Measurements from ENCODE around the gene VPS72. TPM values are rescaled to one million over a fixed set of nuclear protein-coding genes. Genes with fewer than 3 reads are reported as not detected.

VPS72 gene
- polyA plus RNA-seq, 1 experiment: 71.0 TPM

GRCh38 chr1:151132335-151133017 lies 57.5 kb downstream of the VPS72 start:
- no peak for DNase-seq (ENCODE audit: low read depth)
- no peak for TF ChIP-seq CTCF (IDR thresholded peaks at IDR 0.05; ENCODE audit: insufficient read depth, low read depth, low read length)
- H3K36me3 ChIP-seq (ENCODE audit: control insufficient read depth, insufficient read depth, low read length): no peaks in the 10 kb centered on the region
- no peaks in the 10 kb centered on the region for H3K27me3 ChIP-seq (ENCODE audit: control insufficient read depth, insufficient read depth, low read length)
- H3K4me3 ChIP-seq (ENCODE audit: low read depth, low read length): no peak overlapping the region
- POLR2A ChIA-PET: no interaction called here
- CTCF ChIA-PET: interaction anchor here (0.6 to 1.2 kb wide), 2 partner anchors 11 to 285 kb away, joined by 4 read pairs; no protein-coding TSS in a partner anchor

- H3K4me3 ChIP-seq (ENCODE audit: low read depth, low read length): peak overlapping the region; percentile 27
- ChIA-PET CTCF (interaction anchor here (1.2 to 1.3 kb wide), 3 partner anchors 11 to 32 kb away, joined by 4 read pairs; no protein-coding TSS in a partner anchor), POLR2A (no interaction called here)
- TF ChIP-seq CTCF (IDR thresholded peaks at IDR 0.05; ENCODE audit: insufficient read depth, low read depth, low read length): no peak
- no peaks in the 10 kb centered on the region for H3K36me3 ChIP-seq (ENCODE audit: control insufficient read depth, insufficient read depth, low read length)
- no peak for DNase-seq (ENCODE audit: low read depth)
- H3K27me3 ChIP-seq (ENCODE audit: control insufficient read depth, insufficient read depth, low read length): no peaks in the 10 kb centered on the region
Observed at GRCh38 chr1:151131701-151132334, 58.2 kb downstream of the VPS72 start.

GRCh38 chr1:151130987-151131586 lies 58.9 kb downstream of the VPS72 start:
- ChIA-PET POLR2A (no interaction called here), CTCF (interaction anchor here (0.8 to 1.3 kb wide), 5 partner anchors 10 to 33 kb away, joined by 3 to 4 read pairs (median 4); no protein-coding TSS in a partner anchor)
- no peaks in the 10 kb centered on the region for H3K27me3 ChIP-seq (ENCODE audit: control insufficient read depth, insufficient read depth, low read length)
- no peak for TF ChIP-seq CTCF (IDR thresholded peaks at IDR 0.05; ENCODE audit: insufficient read depth, low read depth, low read length)
- H3K36me3 ChIP-seq (ENCODE audit: control insufficient read depth, insufficient read depth, low read length): no peaks in the 10 kb centered on the region
- peak overlapping the region; percentile 27 for H3K4me3 ChIP-seq (ENCODE audit: low read depth, low read length)
- peak; percentile 54 for DNase-seq (ENCODE audit: low read depth)

- no peaks in the 10 kb centered on the region; the same call in 1 of the 2 replicates for H3K36me3 ChIP-seq (ENCODE audit: control insufficient read depth, insufficient read depth, low read length)
- ChIA-PET POLR2A (no interaction called here), CTCF (no interaction called here)
- no peaks in the 10 kb centered on the region for H3K27me3 ChIP-seq (ENCODE audit: control insufficient read depth, insufficient read depth, low read length)
- no peak for DNase-seq (ENCODE audit: low read depth)
- H3K4me3 ChIP-seq (ENCODE audit: low read depth, low read length): no peak overlapping the region
- TF ChIP-seq CTCF (IDR thresholded peaks at IDR 0.05; ENCODE audit: insufficient read depth, low read depth, low read length): no peak
Observed at GRCh38 chr1:151128800-151129199, 61.2 kb downstream of the VPS72 start.

Other genes with a start within 250 kb of the VPS72 start
- 202 and 239 TPM in 2 replicates for gene CERS2, start 215.4 kb downstream of the VPS72 start, polyA plus RNA-seq (2011; rRNA removed)
- 0.07 and 0.21 TPM in 2 replicates for gene ANXA9, start 207.9 kb downstream of the VPS72 start, polyA plus RNA-seq (2011; rRNA removed)
- gene MINDY1, start 183.3 kb downstream of the VPS72 start, polyA plus RNA-seq (2011; rRNA removed): 9.7 and 13.0 TPM in 2 replicates
- gene PRUNE1, start 181.7 kb downstream of the VPS72 start, polyA plus RNA-seq (2011; rRNA removed): 16.2 and 17.0 TPM in 2 replicates
- 0.18 and 0.31 TPM in 2 replicates for gene BNIPL, start 153.6 kb downstream of the VPS72 start, polyA plus RNA-seq (2011; rRNA removed)
- gene C1orf56, start 142.4 kb downstream of the VPS72 start, polyA plus RNA-seq (2011; rRNA removed): 1.6 and 2.0 TPM in 2 replicates
- 59.3 and 60.4 TPM in 2 replicates for gene CDC42SE1, start 130.6 kb downstream of the VPS72 start, polyA plus RNA-seq (2011; rRNA removed)
- 4.1 and 6.5 TPM in 2 replicates for gene MLLT11, start 129.8 kb downstream of the VPS72 start, polyA plus RNA-seq (2011; rRNA removed)
- gene GABPB2, start 119.4 kb downstream of the VPS72 start, polyA plus RNA-seq (2011; rRNA removed): 16.2 and 16.7 TPM in 2 replicates
- 1.5 and 1.8 TPM in 2 replicates for gene SEMA6C, start 43.6 kb downstream of the VPS72 start, polyA plus RNA-seq (2011; rRNA removed)
- gene TNFAIP8L2, start 33.5 kb downstream of the VPS72 start, polyA plus RNA-seq (2011; rRNA removed): not detected in 2 replicates
- gene LYSMD1, start 24.3 kb downstream of the VPS72 start, polyA plus RNA-seq (2011; rRNA removed): 8.5 and 10.2 TPM in 2 replicates
- gene SCNM1, start 24.1 kb downstream of the VPS72 start, polyA plus RNA-seq (2011; rRNA removed): 27.4 and 29.7 TPM in 2 replicates
- 0.16 and 0.18 TPM in 2 replicates for gene TMOD4, start 14.2 kb downstream of the VPS72 start, polyA plus RNA-seq (2011; rRNA removed)
- 138 and 171 TPM in 2 replicates for gene PIP5K1A, start 8.4 kb upstream of the VPS72 start, polyA plus RNA-seq (2011; rRNA removed)
- gene PSMD4, start 64.5 kb upstream of the VPS72 start, polyA plus RNA-seq (2011; rRNA removed): 199 and 255 TPM in 2 replicates
- gene ZNF687, start 92.1 kb upstream of the VPS72 start, polyA plus RNA-seq (2011; rRNA removed): 12.5 and 19.8 TPM in 2 replicates
- gene PI4KB, start 137.2 kb upstream of the VPS72 start, polyA plus RNA-seq (2011; rRNA removed): 71.5 and 98.2 TPM in 2 replicates
- 25.5 and 29.9 TPM in 2 replicates for gene RFX5, start 157.1 kb upstream of the VPS72 start, polyA plus RNA-seq (2011; rRNA removed)
- gene SELENBP1, start 182.5 kb upstream of the VPS72 start, polyA plus RNA-seq (2011; rRNA removed): 27.9 and 47.9 TPM in 2 replicates
- gene PSMB4, start 209.4 kb upstream of the VPS72 start, polyA plus RNA-seq (2011; rRNA removed): 467 and 468 TPM in 2 replicates